Subcutaneous abdominal adipose tissue (tissue), 5 donors: ENCODE measurements around the gene CSAG3.
"Not testable (repeated sequence)": the region's sequence is repeated elsewhere in the genome, so short reads cannot be mapped to it uniquely, and the experiment has no call there.

Experiments used
- H3K27ac ChIP-seq: one replicate; pipeline ENCODE4 v1.7.0; 2013; ENCODE audit warnings: low read depth, mild to moderate bottlenecking, inconsistent platforms, low read length, moderate library complexity
- H3K27me3 ChIP-seq, 5 donors: one replicate each; pipeline ENCODE4 v1.7.0; 2013; ENCODE audit warnings: low read length in 5 of 5, inconsistent platforms in 1 of 5; ENCODE audit not compliant: control insufficient read depth in 5 of 5, insufficient read depth in 4 of 5
- H3K36me3 ChIP-seq, 5 donors: one replicate each; pipeline ENCODE4 v1.7.0; 2013; ENCODE audit warnings: low read length in 5 of 5; ENCODE audit not compliant: control insufficient read depth in 5 of 5, insufficient read depth in 5 of 5
- H3K4me1 ChIP-seq, 5 donors: one replicate each; pipeline ENCODE4 v1.7.0; 2013; ENCODE audit warnings: low read length in 5 of 5, mild to moderate bottlenecking in 3 of 5, moderate library complexity in 1 of 5; ENCODE audit not compliant: control insufficient read depth in 5 of 5, insufficient read depth in 5 of 5
- H3K4me3 ChIP-seq, 5 donors: one replicate each; pipeline ENCODE4 v1.7.0; 2013; ENCODE audit warnings: low read length in 5 of 5, low read depth in 1 of 5
- H3K9ac ChIP-seq, 5 donors: one replicate each; pipeline ENCODE4 v1.7.0; 2013; ENCODE audit warnings: low read length in 5 of 5, mild to moderate bottlenecking in 4 of 5, moderate library complexity in 3 of 5
- H3K9me3 ChIP-seq, 5 donors: one replicate each; pipeline ENCODE4 v1.7.0; 2013; ENCODE audit warnings: low read length in 5 of 5; ENCODE audit not compliant: control insufficient read depth in 5 of 5
- donor health status: healthy.
- donor health status: healthy.
- donor health status: healthy.
- donor health status: healthy.
- donor health status: healthy.

The CSAG3 gene

GRCh38 chrX:152758918-152759317, at the start of gene CSAG3:
Gene CSAG3, plus strand, starts transcription at chrX:152759218.
- H3K27ac ChIP-seq, H3K36me3 ChIP-seq, H3K27me3 ChIP-seq, H3K9me3 ChIP-seq, H3K4me3 ChIP-seq, H3K9ac ChIP-seq, H3K4me1 ChIP-seq: not testable (repeated sequence)

- not testable (repeated sequence) for H3K36me3 ChIP-seq, H3K9me3 ChIP-seq, H3K9ac ChIP-seq, H3K4me1 ChIP-seq, H3K4me3 ChIP-seq, H3K27ac ChIP-seq, H3K27me3 ChIP-seq
Observed at GRCh38 chrX:152713195-152713594, 45.8 kb upstream of the CSAG3 start.

DNA sequence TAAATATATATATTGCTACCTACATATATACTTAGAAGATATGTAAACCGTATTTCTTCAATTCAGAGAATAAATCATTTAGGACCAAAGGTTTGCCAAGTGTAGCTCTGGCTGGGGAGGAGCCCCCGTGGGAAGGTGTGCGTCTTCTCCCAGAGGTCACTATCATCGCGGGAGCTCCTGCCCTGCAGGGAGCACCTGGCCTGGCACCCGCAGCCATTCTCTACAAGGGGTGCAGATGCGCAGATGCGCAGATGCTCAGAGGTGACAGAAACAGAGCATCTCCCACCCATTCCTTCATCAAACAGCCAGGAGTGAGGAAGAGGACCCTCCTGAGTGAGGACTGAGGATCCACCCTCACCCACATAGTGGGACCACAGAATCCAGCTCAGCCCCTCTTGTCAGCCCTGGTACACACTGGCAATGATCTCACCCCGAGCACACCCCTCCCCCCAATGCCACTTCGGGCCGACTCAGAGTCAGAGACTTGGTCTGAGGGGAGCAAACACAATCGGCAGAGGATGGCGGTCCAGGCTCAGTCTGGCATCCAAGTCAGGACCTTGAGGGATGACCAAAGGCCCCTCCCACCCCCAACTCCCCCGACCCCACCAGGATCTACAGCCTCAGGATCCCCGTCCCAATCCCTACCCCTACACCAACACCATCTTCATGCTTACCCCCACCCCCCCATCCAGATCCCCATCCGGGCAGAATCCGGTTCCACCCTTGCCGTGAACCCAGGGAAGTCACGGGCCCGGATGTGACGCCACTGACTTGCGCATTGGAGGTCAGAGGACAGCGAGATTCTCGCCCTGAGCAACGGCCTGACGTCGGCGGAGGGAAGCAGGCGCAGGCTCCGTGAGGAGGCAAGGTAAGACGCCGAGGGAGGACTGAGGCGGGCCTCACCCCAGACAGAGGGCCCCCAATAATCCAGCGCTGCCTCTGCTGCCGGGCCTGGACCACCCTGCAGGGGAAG, 44.9 kb upstream of the CSAG3 start, which contains the start of gene MAGEA2B:
MAGEA2B (plus strand) TSS at position 814 of the 973 bp plus-strand sequence. CDS start 2,479 bp downstream, outside the sequence.
- H3K4me1 ChIP-seq, H3K27ac ChIP-seq, H3K9me3 ChIP-seq, H3K27me3 ChIP-seq, H3K36me3 ChIP-seq, H3K4me3 ChIP-seq, H3K9ac ChIP-seq: not testable (repeated sequence)

- Histone ChIP-seq H3K27ac (no peak overlapping the region), H3K9me3 (peaks cover 0 to 5% (median 2%) of the 10 kb centered on the region in 5 donors), H3K9ac (no peak overlapping the region), H3K27me3 (peaks cover 0 to 7% (median 0%) of the 10 kb centered on the region in 5 donors), H3K4me3 (no peak overlapping the region), H3K36me3 (no peaks in the 10 kb centered on the region), H3K4me1 (no peaks in the 10 kb centered on the region)
Observed at GRCh38 chrX:152725409-152725808, 33.6 kb upstream of the CSAG3 start.

- H3K4me1 ChIP-seq, result no peaks in the 10 kb centered on the region
- H3K36me3 ChIP-seq, result no peaks in the 10 kb centered on the region
- no peak within 1 kb of the TSS for H3K4me3 ChIP-seq
- peaks cover 0 to 3% (median 0%) of the 10 kb centered on the region in 5 donors for H3K27me3 ChIP-seq
- no peak within 1 kb of the TSS for H3K9ac ChIP-seq
- H3K9me3 ChIP-seq, result peaks cover 0 to 3% (median 0%) of the 10 kb centered on the region in 5 donors
- no peak within 1 kb of the TSS for H3K27ac ChIP-seq
Observed at GRCh38 chrX:152733261-152733975, 25.6 kb upstream of the CSAG3 start, which contains the start of the genes CSAG1 and MAGEA12. Gene CSAG1, minus strand, starts transcription at chrX:152733721. Its CDS starts 1,261 bp downstream, at chrX:152732460. Gene MAGEA12, plus strand, starts transcription at chrX:152733757. Its CDS starts 2,405 bp downstream, at chrX:152736162.

- H3K9ac ChIP-seq, H3K4me1 ChIP-seq, H3K27ac ChIP-seq, H3K36me3 ChIP-seq, H3K9me3 ChIP-seq, H3K4me3 ChIP-seq, H3K27me3 ChIP-seq: not testable (repeated sequence)
Observed at GRCh38 chrX:152734143-152734858, 24.7 kb upstream of the CSAG3 start.

DNA sequence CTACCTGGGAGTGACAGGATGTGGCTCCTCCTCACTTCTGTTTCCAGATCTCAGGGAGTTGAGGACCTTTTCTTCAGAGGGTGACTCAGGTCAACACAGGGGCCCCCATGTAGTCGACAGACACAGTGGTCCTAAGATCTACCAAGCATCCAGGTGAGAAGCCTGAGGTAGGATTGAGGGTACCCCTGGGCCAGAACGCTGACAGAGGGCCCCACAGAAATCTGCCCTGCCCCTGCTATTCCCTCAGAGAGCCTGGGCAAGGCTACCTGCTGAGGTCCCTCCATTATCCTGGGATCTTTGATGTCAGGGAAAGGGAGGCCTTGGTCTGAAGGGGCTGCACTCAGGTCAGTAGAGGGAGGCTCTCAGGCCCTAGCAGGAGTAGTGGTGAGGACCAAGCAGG, 23.9 kb upstream of the CSAG3 start:
- H3K27ac ChIP-seq, result no peak overlapping the region
- no peaks in the 10 kb centered on the region for H3K9me3 ChIP-seq
- no peaks in the 10 kb centered on the region for H3K36me3 ChIP-seq
- H3K4me3 ChIP-seq, result no peak overlapping the region
- H3K27me3 ChIP-seq, result peaks cover 0 to 3% (median 0%) of the 10 kb centered on the region in 5 donors
- H3K9ac ChIP-seq, result no peak overlapping the region
- no peaks in the 10 kb centered on the region for H3K4me1 ChIP-seq

GRCh38 chrX:152735860-152736511, 23.0 kb upstream of the CSAG3 start:
- H3K36me3 ChIP-seq, result no peaks in the 10 kb centered on the region
- no peak overlapping the region for H3K27ac ChIP-seq
- H3K9me3 ChIP-seq, result no peaks in the 10 kb centered on the region
- H3K27me3 ChIP-seq, result peaks cover 0 to 3% (median 0%) of the 10 kb centered on the region in 5 donors
- no peak overlapping the region for H3K4me3 ChIP-seq
- no peak overlapping the region for H3K9ac ChIP-seq
- H3K4me1 ChIP-seq, result no peaks in the 10 kb centered on the region

GRCh38 chrX:152736528-152736927, 22.5 kb upstream of the CSAG3 start:
- H3K9me3 ChIP-seq, H3K36me3 ChIP-seq, H3K4me1 ChIP-seq, H3K4me3 ChIP-seq, H3K9ac ChIP-seq, H3K27me3 ChIP-seq, H3K27ac ChIP-seq: not testable (repeated sequence)
